ENCODE measurements around the gene NELFA. TPM values are rescaled to one million over a fixed set of nuclear protein-coding genes. Genes with fewer than 3 reads are reported as not detected.

NELFA gene
- total and polyA plus RNA-seq, 2 of the 13 experiments (the other 11 are each of a cell fraction or from before 2014, with no cell fraction given): 13.3 to 18.5 TPM

DNA sequence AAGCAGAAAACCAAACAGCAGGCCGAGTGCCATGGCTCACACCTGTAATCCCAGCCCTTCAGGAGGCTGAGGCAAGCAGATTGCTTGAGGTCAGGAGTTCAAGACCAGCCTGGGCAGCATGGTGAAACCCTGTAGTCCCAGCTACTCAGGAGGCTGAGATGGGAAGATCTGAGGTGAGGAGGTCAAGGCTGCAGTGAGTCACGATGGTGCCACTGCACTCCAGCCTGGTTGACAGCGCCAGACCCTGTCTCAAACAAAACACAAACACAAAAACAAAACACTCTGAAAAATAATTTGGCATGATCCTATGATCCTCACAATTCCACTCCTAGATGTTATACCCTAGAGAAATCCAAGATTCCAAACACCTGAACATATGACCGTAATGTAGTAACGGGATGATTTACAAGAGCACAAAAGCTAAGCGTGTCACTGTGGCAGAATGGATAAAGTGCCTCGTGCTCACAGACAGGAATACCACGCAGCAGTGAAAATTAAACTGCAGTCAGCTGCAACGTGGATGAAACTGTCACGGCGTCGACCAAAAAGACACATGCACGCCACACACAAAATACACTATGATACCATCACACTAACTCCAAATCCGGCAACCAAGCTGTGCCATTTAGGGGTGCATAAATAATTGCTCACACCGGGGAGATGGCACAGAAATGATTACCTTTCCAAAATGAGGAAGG lies 1.7 kb downstream of the NELFA start (continued):
- TF ChIP-seq, protein P1, sequence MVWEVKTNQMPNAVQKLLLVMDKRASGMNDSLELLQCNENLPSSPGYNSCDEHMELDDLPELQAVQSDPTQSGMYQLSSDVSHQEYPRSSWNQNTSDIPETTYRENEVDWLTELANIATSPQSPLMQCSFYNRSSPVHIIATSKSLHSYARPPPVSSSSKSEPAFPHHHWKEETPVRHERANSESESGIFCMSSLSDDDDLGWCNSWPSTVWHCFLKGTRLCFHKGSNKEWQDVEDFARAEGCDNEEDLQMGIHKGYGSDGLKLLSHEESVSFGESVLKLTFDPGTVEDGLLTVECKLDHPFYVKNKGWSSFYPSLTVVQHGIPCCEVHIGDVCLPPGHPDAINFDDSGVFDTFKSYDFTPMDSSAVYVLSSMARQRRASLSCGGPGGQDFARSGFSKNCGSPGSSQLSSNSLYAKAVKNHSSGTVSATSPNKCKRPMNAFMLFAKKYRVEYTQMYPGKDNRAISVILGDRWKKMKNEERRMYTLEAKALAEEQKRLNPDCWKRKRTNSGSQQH (CRISPR knock-in tag; IDR thresholded peaks at IDR 0.05; ENCODE audit: low read depth): no peak
- TF ChIP-seq EEA1 (CRISPR knock-in tag; IDR thresholded peaks at IDR 0.05; ENCODE audit: borderline replicate concordance) (no peak), CENPX (CRISPR knock-in tag; IDR thresholded peaks at IDR 0.05) (no peak), ZBTB37 (CRISPR knock-in tag; IDR thresholded peaks at IDR 0.05) (no peak), ZNF335 (CRISPR knock-in tag; IDR thresholded peaks at IDR 0.05) (peak; percentile 41; the same call in 1 of the 2 replicates), FLYWCH1 (CRISPR knock-in tag; IDR thresholded peaks at IDR 0.05) (no peak), SAP130 (CRISPR knock-in tag; IDR thresholded peaks at IDR 0.05; ENCODE audit: low read depth) (peak; percentile 57), MYPOP (CRISPR knock-in tag; IDR thresholded peaks at IDR 0.05) (no peak), UBTF (CRISPR knock-in tag; IDR thresholded peaks at IDR 0.05) (no peak), TCF12 (IDR thresholded peaks at IDR 0.05) (no peak), TCF12 (CRISPR knock-in tag; IDR thresholded peaks at IDR 0.05) (no peak), ZNF607 (CRISPR knock-in tag; IDR thresholded peaks at IDR 0.05; ENCODE audit: borderline replicate concordance) (no peak), NBN (conservative IDR thresholded peaks at IDR 0.05) (no peak), CBX1 (IDR thresholded peaks at IDR 0.05; ENCODE audit: low read depth) (no peak), ATF4 (CRISPR knock-in tag; IDR thresholded peaks at IDR 0.05) (no peak), FOSL2 (CRISPR knock-in tag; IDR thresholded peaks at IDR 0.05) (peak; percentile 89), HNF4G (IDR thresholded peaks at IDR 0.05; ENCODE audit: borderline replicate concordance, low read depth, low read length) (no peak), HNF4G (CRISPR knock-in tag; IDR thresholded peaks at IDR 0.05; ENCODE audit: borderline replicate concordance, low read depth) (no peak), IKZF5 (CRISPR knock-in tag; IDR thresholded peaks at IDR 0.05) (no peak)
